MM.1S (cell line): ENCODE measurements around the gene SUCO.

Experiments
- CTCF ChIP-seq: fragments of 300-600 bp; sonication (generic); IDR thresholded peaks from 2 replicates; pipeline ENCODE4 v1.5.1; 2016; ENCODE audit warnings: antibody characterized with exemption, low read length, mixed read lengths
- EZH2 ChIP-seq: fragments of 300-600 bp; sonication (generic); optimal IDR thresholded peaks from 2 replicates; pipeline ENCODE3; 2017; ENCODE audit warnings: low read depth, mild to moderate bottlenecking, antibody characterized with exemption, low read length, mixed read lengths
- EZH2phosphoT487 ChIP-seq: fragments of 300-600 bp; sonication (generic); IDR thresholded peaks from 2 replicates; pipeline ENCODE4 v1.6.1; 2018; ENCODE audit warnings: antibody characterized with exemption, low read length

- TF ChIP-seq CTCF = no peak
- TF ChIP-seq EZH2 = no peak
- no peak for TF ChIP-seq EZH2phosphoT487
Measured at GRCh38 chr1:172629638-172630037, 96.7 kb downstream of the SUCO start.
